GM13976 (cell line): Measurements from ENCODE around the gene AQP12B.
"Not testable (repeated sequence)": the region's sequence is repeated elsewhere in the genome, so short reads cannot be mapped to it uniquely, and the experiment has no call there.

ENCODE experiments used
- DNase-seq: peaks from one replicate; pipeline ENCODE4 v3.0.0; 2012; ENCODE audit warnings: low spot score
- in situ Hi-C: fragments of 300-500 bp; cut with MboI; formaldehyde crosslinking; loops from one replicate; pipeline ENCODE4 v1.12.0; 2022; ENCODE audit warnings: low sequenced_read_pairs, mixed read lengths, inconsistent platforms; ENCODE audit not compliant: unreplicated experiment
- TF ChIP-seq, protein P1 (sequence below): IDR thresholded peaks from 2 replicates; pipeline ENCODE4 v1.5.1; 2012; ENCODE audit warnings: borderline replicate concordance, mild to moderate bottlenecking; ENCODE audit not compliant: insufficient read depth; ENCODE audit errors: extremely low read depth, missing control alignments, control extremely low read depth

Gene AQP12B

GRCh38 chr2:240678909-240679308 is 3.8 kb downstream of the AQP12B start:
- DNase-seq, in situ Hi-C loops: not testable (repeated sequence)

DNA sequence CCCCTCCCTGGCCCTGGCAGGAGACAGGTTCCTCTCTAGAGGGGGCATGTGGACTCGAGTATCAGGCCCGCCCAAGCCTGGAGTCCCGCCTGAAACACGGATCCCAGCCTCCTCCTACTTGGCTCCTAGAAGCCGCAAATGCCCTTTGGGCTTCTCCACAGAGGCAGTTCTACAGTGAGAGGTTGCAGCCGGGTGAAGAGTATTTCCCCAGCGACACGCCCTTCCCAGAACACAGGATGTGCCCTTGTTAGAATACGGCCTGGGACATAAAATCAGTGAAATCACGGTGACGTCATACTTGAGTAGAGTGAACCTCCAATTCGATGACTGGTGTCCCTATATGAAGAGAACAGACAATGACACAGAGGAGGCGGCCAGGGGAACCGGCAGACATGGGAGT is 4.6 kb downstream of the AQP12B start:
- DNase-seq, in situ Hi-C loops: not testable (repeated sequence)

- DNase-seq, in situ Hi-C loops: not testable (repeated sequence)
Measured at GRCh38 chr2:240675345-240675744, 7.3 kb downstream of the AQP12B start.

DNA sequence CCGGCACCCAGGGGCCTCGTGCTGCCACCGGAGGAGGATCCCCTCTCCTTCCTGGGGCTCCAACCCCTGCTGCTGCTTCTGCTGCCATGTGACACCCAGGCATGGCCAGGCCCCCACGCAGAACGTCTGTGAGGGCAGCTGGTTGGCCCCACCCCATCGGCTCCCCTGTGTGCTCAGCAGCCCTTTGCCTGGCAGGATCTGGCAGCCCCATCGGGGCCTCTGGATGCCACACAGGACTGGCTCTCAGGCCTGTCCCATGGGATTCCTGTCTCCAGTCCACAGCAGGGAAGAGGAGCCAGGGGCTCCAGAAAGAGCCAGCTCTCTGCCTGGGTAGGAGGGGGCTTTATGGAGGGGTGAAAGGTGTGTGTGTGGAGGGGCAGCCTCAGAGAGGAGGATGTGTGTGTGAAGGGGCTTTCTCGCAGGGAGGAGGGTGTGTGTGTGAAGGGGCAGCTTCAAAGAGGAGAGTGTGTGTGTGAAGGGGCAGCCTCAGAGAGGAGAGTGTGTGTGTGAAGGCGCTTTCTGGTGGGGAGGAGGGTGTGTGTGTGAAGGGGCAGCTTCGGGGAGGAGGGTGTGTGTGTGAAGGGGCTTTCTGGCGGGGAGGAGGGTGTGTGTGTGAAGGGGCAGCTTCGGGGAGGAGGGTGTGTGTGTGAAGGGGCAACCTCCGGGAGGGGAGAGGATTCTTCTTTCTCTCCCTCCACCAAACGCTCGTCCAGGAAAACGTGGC is 8.1 kb downstream of the AQP12B start:
- DNase-seq, in situ Hi-C loops: not testable (repeated sequence)

DNA sequence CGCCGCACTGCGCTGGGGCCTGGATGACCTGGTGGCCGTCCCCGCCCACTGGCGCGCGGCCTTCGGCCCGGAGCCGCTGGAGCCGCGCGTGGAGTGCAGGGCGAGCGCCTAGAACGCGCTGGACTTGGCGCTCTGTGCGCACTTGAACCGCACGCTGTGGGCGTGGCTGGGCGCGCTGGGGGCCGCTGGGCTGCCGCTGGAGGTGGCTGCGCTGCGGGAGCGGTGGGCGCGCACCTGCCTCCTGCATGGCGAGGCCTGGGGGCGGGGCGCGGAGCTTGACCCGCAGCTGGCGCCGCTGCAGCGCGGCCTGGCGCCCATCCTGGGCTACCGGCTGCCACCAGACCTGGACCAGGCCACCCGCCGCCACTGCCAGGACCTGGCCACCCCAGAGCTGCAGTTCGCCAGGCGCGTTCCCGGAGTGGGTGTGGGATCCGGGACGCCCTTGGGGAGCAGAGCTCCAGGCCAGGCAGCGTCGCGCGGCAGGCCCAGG is 9.9 kb downstream of the AQP12B start:
- in situ Hi-C loops: no loop called here
- TF ChIP-seq, protein P1, sequence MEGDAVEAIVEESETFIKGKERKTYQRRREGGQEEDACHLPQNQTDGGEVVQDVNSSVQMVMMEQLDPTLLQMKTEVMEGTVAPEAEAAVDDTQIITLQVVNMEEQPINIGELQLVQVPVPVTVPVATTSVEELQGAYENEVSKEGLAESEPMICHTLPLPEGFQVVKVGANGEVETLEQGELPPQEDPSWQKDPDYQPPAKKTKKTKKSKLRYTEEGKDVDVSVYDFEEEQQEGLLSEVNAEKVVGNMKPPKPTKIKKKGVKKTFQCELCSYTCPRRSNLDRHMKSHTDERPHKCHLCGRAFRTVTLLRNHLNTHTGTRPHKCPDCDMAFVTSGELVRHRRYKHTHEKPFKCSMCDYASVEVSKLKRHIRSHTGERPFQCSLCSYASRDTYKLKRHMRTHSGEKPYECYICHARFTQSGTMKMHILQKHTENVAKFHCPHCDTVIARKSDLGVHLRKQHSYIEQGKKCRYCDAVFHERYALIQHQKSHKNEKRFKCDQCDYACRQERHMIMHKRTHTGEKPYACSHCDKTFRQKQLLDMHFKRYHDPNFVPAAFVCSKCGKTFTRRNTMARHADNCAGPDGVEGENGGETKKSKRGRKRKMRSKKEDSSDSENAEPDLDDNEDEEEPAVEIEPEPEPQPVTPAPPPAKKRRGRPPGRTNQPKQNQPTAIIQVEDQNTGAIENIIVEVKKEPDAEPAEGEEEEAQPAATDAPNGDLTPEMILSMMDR: no peak
- DNase-seq: no peak

GRCh38 chr2:240672076-240672700 is 10.5 kb downstream of the AQP12B start:
- in situ Hi-C loops: no loop called here
- no peak for DNase-seq
- TF ChIP-seq, protein P1: no peak

DNA sequence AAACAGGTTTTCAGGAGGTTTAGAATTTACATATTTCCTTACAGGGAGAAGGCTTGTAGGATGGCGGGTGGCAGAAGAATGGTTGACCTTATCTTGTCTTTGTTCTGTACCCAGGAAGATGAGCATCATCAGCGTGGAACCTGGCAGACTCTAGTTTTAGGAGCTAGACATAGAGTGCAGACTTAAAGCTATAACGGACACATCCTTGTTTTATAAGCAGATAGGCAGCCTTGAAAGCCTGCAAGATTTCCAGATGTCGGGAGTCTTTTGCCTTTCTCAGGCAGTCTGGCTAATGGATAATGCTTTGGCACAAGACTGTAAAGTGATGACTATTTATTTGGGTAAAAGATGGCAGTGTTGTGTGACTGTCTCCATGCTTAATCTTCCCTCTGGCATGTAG is 11.7 kb downstream of the AQP12B start:
- no peak for DNase-seq
- TF ChIP-seq, protein P1: no peak
- in situ Hi-C loops: no loop called here

DNA sequence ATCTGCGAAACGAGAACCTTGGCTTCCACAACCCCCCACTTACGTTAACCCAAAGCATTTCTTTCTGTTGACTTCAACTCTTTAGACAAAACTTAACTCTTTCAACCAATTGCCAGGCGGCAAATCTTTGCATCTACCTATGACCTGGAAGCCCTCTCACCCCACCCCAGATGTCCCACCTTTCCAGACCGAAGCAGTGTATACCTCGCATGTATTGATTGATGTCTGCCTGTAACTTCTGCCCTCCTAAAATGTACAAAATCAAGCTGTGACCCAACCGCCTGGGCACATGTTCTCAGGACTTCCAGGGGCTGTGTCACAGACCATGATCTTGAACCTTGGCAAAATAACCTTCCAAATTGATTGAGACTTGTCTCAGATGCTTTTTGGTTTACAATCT is 12.3 kb downstream of the AQP12B start:
- in situ Hi-C loops: no loop called here
- TF ChIP-seq, protein P1: no peak
- DNase-seq: no peak

GRCh38 chr2:240664622-240665021 is 18.1 kb downstream of the AQP12B start:
- no peak for DNase-seq
- in situ Hi-C loops: no loop called here
- TF ChIP-seq, protein P1: no peak
